Fibroblast of villous mesenchyme (primary cell): ENCODE data around the gene ZNF322. TPM values are rescaled to one million over a fixed set of nuclear protein-coding genes. Genes with fewer than 3 reads are reported as not detected.

Experiments used
- DNase-seq: peaks from one replicate; pipeline ENCODE4 v3.0.0-alpha.2; 2010; ENCODE audit warnings: low read depth
- H3K4me3 ChIP-seq: 2 replicates; pipeline ENCODE4 v1.5.1; 2011; ENCODE audit warnings: low read depth, mild to moderate bottlenecking, low read length
- total RNA-seq: library from RNA; depleted of rRNA; stranded (reverse); fragments of >200 nt; gene quantifications from 2 replicates; pipeline ENCODE4 v1.2.3, GENCODE V29; 2012
- TF ChIP-seq, protein P1 (sequence below): IDR thresholded peaks from 2 replicates; pipeline ENCODE4 v1.5.1; 2012; ENCODE audit warnings: low read depth, mild to moderate bottlenecking, low read length; ENCODE audit not compliant: insufficient read depth

The ZNF322 gene
- total RNA-seq, 1 donor: 17.7 TPM

DNA sequence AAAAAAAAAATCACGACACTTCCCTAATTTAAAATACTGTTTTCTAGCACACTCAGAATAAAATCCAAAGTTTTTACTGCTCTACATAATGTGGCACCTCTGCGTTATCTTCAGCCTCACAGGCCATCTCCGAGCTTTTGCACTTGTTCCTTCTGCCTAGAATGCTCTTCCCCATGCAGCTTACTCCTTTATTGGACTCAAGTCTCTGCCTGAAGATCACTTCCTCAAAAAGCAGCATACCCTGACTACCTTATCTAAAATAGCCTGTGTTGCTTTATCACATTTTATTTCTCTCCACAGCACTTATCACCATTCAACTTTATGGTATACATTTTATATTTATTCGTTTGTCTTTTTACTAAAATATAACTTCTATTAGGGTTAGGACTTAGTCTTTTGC, 2.3 kb downstream of the ZNF322 start:
- H3K4me3 ChIP-seq: no peak overlapping the region
- DNase-seq: no peak
- TF ChIP-seq, protein P1, sequence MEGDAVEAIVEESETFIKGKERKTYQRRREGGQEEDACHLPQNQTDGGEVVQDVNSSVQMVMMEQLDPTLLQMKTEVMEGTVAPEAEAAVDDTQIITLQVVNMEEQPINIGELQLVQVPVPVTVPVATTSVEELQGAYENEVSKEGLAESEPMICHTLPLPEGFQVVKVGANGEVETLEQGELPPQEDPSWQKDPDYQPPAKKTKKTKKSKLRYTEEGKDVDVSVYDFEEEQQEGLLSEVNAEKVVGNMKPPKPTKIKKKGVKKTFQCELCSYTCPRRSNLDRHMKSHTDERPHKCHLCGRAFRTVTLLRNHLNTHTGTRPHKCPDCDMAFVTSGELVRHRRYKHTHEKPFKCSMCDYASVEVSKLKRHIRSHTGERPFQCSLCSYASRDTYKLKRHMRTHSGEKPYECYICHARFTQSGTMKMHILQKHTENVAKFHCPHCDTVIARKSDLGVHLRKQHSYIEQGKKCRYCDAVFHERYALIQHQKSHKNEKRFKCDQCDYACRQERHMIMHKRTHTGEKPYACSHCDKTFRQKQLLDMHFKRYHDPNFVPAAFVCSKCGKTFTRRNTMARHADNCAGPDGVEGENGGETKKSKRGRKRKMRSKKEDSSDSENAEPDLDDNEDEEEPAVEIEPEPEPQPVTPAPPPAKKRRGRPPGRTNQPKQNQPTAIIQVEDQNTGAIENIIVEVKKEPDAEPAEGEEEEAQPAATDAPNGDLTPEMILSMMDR: no peak

DNA sequence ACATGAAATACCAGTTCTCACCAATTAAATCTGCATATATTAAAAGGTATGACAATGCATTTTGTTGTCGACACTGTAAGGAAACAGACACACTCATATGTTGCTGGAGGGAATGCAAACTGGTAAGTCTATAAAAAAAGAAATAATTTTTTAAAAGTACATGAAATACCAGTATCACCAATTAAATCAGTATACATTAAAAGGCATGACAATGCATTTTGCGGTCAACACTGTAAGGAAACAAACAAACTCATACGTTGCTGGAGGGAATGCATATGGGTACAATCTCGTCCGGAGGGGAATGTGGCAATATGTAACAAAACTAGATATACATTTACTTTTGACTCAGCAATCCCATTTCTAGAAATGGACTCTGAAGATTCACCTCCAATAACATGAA, 6.5 kb downstream of the ZNF322 start:
- TF ChIP-seq, protein P1: no peak
- no peak for DNase-seq
- H3K4me3 ChIP-seq: no peak overlapping the region

DNA sequence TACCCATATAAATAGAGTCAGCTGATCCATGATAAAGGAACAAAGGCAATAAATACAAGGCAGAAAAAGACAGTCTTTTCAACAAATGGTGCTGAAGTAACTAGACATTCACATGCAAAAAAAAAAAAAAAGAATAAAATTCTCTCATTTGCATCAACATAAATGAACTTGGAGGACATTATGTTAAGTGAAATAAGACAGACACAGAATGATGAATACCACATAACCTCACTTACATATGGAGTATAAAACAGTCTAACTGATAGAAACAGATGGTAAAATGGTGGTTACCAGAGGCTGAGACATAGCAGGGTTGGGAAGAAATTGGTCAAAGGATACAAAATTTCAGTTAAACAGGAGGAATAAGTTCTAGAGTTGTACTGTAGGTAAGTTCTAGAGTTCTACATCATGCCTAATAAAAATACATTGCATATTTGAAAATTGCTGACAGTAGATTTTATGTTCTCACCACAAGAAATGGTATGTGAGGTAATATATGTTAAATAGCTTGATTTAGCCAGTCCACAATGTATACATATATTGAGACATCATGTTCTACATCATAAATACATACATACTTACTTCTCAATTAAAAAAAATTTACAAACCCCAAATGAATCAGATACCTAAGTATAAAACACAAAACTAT, 8.3 kb downstream of the ZNF322 start:
- TF ChIP-seq, protein P1: no peak
- DNase-seq: no peak

DNA sequence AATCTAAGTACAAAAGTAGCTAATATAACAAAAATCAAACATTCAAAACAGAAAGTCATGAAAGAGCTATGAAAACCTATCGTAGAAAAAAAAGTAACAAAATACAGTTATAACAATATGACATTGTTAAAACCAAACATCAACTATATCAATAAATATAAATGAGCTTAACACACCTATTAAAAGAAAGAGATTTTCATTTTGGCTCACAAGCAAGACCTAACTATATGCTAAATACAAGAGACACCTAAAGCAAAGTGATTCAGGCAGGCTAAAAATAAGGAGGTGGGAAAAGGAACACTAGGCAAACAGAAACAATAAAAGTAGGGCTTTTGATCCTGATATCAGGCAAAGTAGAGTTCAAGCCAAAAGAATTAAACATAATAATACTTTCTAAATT, 13.5 kb downstream of the ZNF322 start:
- TF ChIP-seq, protein P1: no peak
- DNase-seq: no peak
- no peak overlapping the region for H3K4me3 ChIP-seq

More for the DNA sequence above, 8.3 kb downstream of the ZNF322 start:
- H3K4me3 ChIP-seq: no peak overlapping the region

DNA sequence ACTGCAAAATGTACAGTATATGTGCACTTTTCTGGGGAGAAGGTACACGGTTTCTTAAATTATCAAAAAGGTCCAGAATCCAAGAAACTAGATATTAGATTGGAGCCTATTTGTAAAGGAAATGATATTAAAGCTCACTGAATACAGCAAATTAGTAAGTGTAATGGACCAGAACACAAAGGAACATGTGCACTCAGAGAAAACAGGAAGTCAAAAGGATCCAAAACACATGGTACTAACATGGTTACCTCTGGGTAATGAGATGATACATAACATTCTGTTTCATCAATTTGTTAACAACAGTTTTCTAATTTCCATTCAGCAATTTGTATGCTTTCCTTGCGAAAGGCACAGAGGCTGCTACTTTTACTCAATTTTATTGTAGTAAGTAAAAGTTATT, 18.7 kb downstream of the ZNF322 start:
- no peak for DNase-seq
- TF ChIP-seq, protein P1: no peak

DNA sequence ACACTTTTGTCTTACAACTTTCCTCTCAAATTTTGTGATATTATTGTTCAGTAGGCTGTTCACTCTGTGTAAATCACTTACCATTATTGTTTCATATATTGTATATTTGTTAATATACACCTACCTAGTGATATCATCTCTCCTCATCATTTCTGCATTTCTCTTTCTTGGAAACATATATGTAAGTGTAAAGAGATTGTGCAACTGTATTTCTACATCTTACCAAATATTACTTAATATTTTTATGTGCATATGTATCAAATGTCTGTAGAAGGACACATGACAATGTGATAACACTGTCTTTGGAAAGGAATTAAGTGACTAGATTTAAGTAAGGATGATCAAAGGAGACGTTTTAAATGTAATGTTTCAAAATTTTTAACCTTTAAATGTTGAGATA, 30.2 kb downstream of the ZNF322 start:
- no peak overlapping the region for H3K4me3 ChIP-seq
- DNase-seq: no peak
- TF ChIP-seq, protein P1: no peak

More for the DNA sequence above, 18.7 kb downstream of the ZNF322 start:
- no peak overlapping the region for H3K4me3 ChIP-seq

DNA sequence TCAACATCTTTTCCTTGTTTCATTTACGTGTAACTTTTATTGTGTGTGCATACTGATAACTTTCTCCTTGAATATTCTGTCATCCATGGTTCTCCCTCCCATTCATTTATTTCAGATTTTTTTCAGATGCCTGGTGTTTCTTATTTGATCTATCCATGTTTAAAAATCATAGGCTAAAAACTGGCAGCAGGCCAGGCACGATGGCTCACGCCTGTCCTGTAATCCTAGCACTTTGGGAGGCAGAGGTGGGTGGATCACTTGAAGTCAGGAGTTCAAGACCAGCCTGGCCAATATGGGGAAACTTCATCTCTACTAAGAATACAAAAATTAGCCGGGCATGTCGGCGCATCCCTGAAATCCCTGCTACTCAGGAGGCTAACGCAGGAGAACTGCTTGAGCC, 31.7 kb downstream of the ZNF322 start:
- TF ChIP-seq, protein P1: no peak
- DNase-seq: no peak
- no peak overlapping the region for H3K4me3 ChIP-seq
